Measurements from ENCODE around the gene CSNK1G3.
A peak's percentile ranks its signal among the peaks of the same experiment; 100 is the strongest.
"Not testable (repeated sequence)": the region's sequence is repeated elsewhere in the genome, so short reads cannot be mapped to it uniquely, and the experiment has no call there.

CSNK1G3 gene

GRCh38 chr5:123511648-123512605, at the start of gene CSNK1G3:
Gene CSNK1G3 (plus strand): TSS chr5:123512177. CDS start chr5:123545664, 33,487 bp downstream.
- peak; percentile 100 for FAIRE-seq

GRCh38 chr5:123466839-123467238, 45.1 kb upstream of the CSNK1G3 start:
- not testable (repeated sequence) for FAIRE-seq

GRCh38 chr5:123471385-123471784, 40.6 kb upstream of the CSNK1G3 start:
- FAIRE-seq: no peak

GRCh38 chr5:123472150-123472924, 39.6 kb upstream of the CSNK1G3 start:
- no peak for FAIRE-seq

- no peak for FAIRE-seq
These were observed 37.7 kb upstream of the CSNK1G3 start for GRCh38 chr5:123474228-123474627.

GRCh38 chr5:123476731-123477130, 35.2 kb upstream of the CSNK1G3 start:
- no peak for FAIRE-seq

- no peak for FAIRE-seq
These were observed 33.4 kb upstream of the CSNK1G3 start for GRCh38 chr5:123478546-123478945.

- FAIRE-seq: no peak
These were observed 29.7 kb upstream of the CSNK1G3 start for GRCh38 chr5:123482258-123482657.

- no peak for FAIRE-seq
These were observed 28.4 kb upstream of the CSNK1G3 start for GRCh38 chr5:123483446-123484077.

GRCh38 chr5:123485275-123485674, 26.7 kb upstream of the CSNK1G3 start:
- FAIRE-seq: no peak

- no peak for FAIRE-seq
These were observed 24.9 kb upstream of the CSNK1G3 start for GRCh38 chr5:123486951-123487655.

GRCh38 chr5:123490974-123491373, 21.0 kb upstream of the CSNK1G3 start:
- no peak for FAIRE-seq

GRCh38 chr5:123495211-123495610, 16.8 kb upstream of the CSNK1G3 start:
- not testable (repeated sequence) for FAIRE-seq

GRCh38 chr5:123496892-123497291, 15.1 kb upstream of the CSNK1G3 start:
- FAIRE-seq: no peak

- no peak for FAIRE-seq
These were observed 11.5 kb upstream of the CSNK1G3 start for GRCh38 chr5:123500471-123500870.

- no peak for FAIRE-seq
These were observed 9.9 kb upstream of the CSNK1G3 start for GRCh38 chr5:123502120-123502519.

GRCh38 chr5:123503299-123503698, 8.7 kb upstream of the CSNK1G3 start:
- no peak for FAIRE-seq

- FAIRE-seq: no peak
These were observed 6.3 kb upstream of the CSNK1G3 start for GRCh38 chr5:123505633-123506032.

GRCh38 chr5:123508441-123508840, 3.5 kb upstream of the CSNK1G3 start:
- FAIRE-seq: no peak

GRCh38 chr5:123511290-123511647, 708 bp upstream of the CSNK1G3 start:
- FAIRE-seq: no peak

GRCh38 chr5:123512611-123513461, 859 bp downstream of the CSNK1G3 start:
- FAIRE-seq: no peak

All from A204.1 (cell line).